HepG2 (cell line): ENCODE measurements around the gene IL12B.

Source experiments
- NR2C2 ChIP-seq: sonication (generic); formaldehyde crosslinking; IDR thresholded peaks from 2 replicates; pipeline ENCODE4 v1.4.0; 2020; ENCODE audit warnings: missing genetic modification reagents, mild to moderate bottlenecking, moderate library complexity, borderline replicate concordance
- RXRB ChIP-seq: IDR thresholded peaks from 2 replicates; pipeline ENCODE4 v1.6.1; 2016; ENCODE audit warnings: borderline replicate concordance, missing genetic modification reagents, missing compliant biosample characterization
- SMC3 ChIP-seq: IDR thresholded peaks from 2 replicates; pipeline ENCODE4 v1.6.1; 2011; ENCODE audit warnings: low read length, improper control_type of control experiment
- SP1 ChIP-seq, 2 experiments: fragments of 450-650 bp in 1 of 2; sonication (generic) in 1 of 2; formaldehyde crosslinking in 1 of 2; IDR thresholded peaks; 2 replicates each; pipeline versions ENCODE4 v1.4.0 to v1.6.1; 2016 to 2020; ENCODE audit warnings: missing genetic modification reagents in 1 of 2
- ZC3H13 ChIP-seq: sonication (generic); formaldehyde crosslinking; IDR thresholded peaks from 2 replicates; pipeline ENCODE4 v1.8.1; 2023; ENCODE audit warnings: mild to moderate bottlenecking, missing genetic modification reagents, moderate library complexity

- TF ChIP-seq SMC3 (no peak), RXRB (CRISPR knock-in tag) (no peak), SP1 (IDR thresholded peaks at IDR 0.05) (no peak), SP1 (CRISPR knock-in tag; IDR thresholded peaks at IDR 0.05) (no peak), ZC3H13 (CRISPR knock-in tag) (no peak), NR2C2 (CRISPR knock-in tag) (no peak)
Measured at GRCh38 chr5:159339460-159339859, 9.2 kb upstream of the IL12B start.
